Spinal cord (tissue), 10 donors: ENCODE results near the gene PRPF4. TPM values are rescaled to one million over a fixed set of nuclear protein-coding genes. Genes with fewer than 3 reads are reported as not detected.
A peak's percentile ranks its signal among the peaks of the same experiment; 100 is the strongest.

Experiments
- DNase-seq, 6 donors: peaks; one replicate each; pipeline versions ENCODE4 v3.0.0 to v3.0.0-alpha.2; 2013 to 2015; ENCODE audit warnings: low spot score in 6 of 6, low read depth in 4 of 6
- H3K27ac ChIP-seq: one replicate; pipeline ENCODE4 v1.5.1; 2013; ENCODE audit warnings: low read depth, low read length, control low read depth
- H3K27me3 ChIP-seq: one replicate; pipeline ENCODE4 v1.6.1; 2013; ENCODE audit warnings: low read length; ENCODE audit not compliant: control insufficient read depth, insufficient read depth
- H3K36me3 ChIP-seq: one replicate; pipeline ENCODE4 v1.6.1; 2013; ENCODE audit warnings: low read length; ENCODE audit not compliant: control insufficient read depth, insufficient read depth
- H3K4me1 ChIP-seq: one replicate; pipeline ENCODE4 v1.6.1; 2013; ENCODE audit warnings: low read length; ENCODE audit not compliant: control insufficient read depth, insufficient read depth
- H3K4me3 ChIP-seq: one replicate; pipeline ENCODE4 v1.5.1; 2013; ENCODE audit warnings: low read depth, low read length, control low read depth
- H3K9me3 ChIP-seq: one replicate; pipeline ENCODE4 v1.6.1; 2013; ENCODE audit warnings: low read length; ENCODE audit not compliant: control insufficient read depth, insufficient read depth
- WGBS: methylation state at CpG from one replicate; pipeline ENCODE4 v1.1.5; 2013; ENCODE audit warnings: missing lambda C conversion rate; ENCODE audit not compliant: insufficient coverage; 5-methylcytosine and 5-hydroxymethylcytosine counted together
- polyA plus RNA-seq, 2 donors: library from polyadenylated mRNA; unstranded; fragments of 120-200 nt; gene quantifications; one replicate each; pipeline ENCODE4 v1.2.1, GENCODE V29; 2013; ENCODE audit not compliant: insufficient read length in 2 of 2
- total RNA-seq, 2 donors: library from RNA; depleted of rRNA in 1 of 2; stranded (reverse); fragments of 120-200 nt in 1 of 2; fragments of >200 nt in 1 of 2; gene quantifications; one replicate each; pipeline versions ENCODE4 v1.2.3 to v1.2.4, GENCODE V29; 2013 to 2014
- donor health status: healthy.

The PRPF4 gene
- total and polyA plus RNA-seq, 4 donors = 22.5 to 30.6 (median 24.2) TPM

- peaks cover 13% of the 10 kb centered on the region for H3K36me3 ChIP-seq
- no peak for DNase-seq
- H3K9me3 ChIP-seq = no peaks in the 10 kb centered on the region
- no peaks in the 10 kb centered on the region for H3K27me3 ChIP-seq
- no peaks in the 10 kb centered on the region for H3K4me1 ChIP-seq
- H3K4me3 ChIP-seq = no peak overlapping the region
- WGBS = 83% methylated on average over 3 of the region's 3 CpGs
- H3K27ac ChIP-seq = no peak overlapping the region
Measured at GRCh38 chr9:113320051-113320450, 44.6 kb downstream of the PRPF4 start.

- Histone ChIP-seq H3K27me3 (no peaks in the 10 kb centered on the region), H3K4me3 (no peak overlapping the region), H3K36me3 (peaks cover 10% of the 10 kb centered on the region), H3K4me1 (no peaks in the 10 kb centered on the region), H3K9me3 (no peaks in the 10 kb centered on the region), H3K27ac (no peak overlapping the region)
- DNase-seq = no peak
- WGBS = 76% methylated on average over 5 of the region's 6 CpGs
Measured at GRCh38 chr9:113322671-113323070, 47.2 kb downstream of the PRPF4 start.

GRCh38 chr9:113326230-113326629 lies 50.8 kb downstream of the PRPF4 start:
- 100% methylated on average over 3 of the region's 4 CpGs for WGBS
- Histone ChIP-seq H3K36me3 (peaks cover under 1% of the 10 kb centered on the region), H3K4me3 (no peak overlapping the region), H3K9me3 (no peaks in the 10 kb centered on the region), H3K27me3 (no peaks in the 10 kb centered on the region), H3K27ac (no peak overlapping the region), H3K4me1 (no peaks in the 10 kb centered on the region)
- DNase-seq = no peak

GRCh38 chr9:113328045-113328782 lies 52.8 kb downstream of the PRPF4 start:
- DNase-seq = no peak
- H3K27ac ChIP-seq = no peak overlapping the region
- WGBS = no CpG with 5 or more reads among the region's 3 CpGs
- no peaks in the 10 kb centered on the region for H3K4me1 ChIP-seq
- H3K9me3 ChIP-seq = no peaks in the 10 kb centered on the region
- H3K27me3 ChIP-seq = no peaks in the 10 kb centered on the region
- H3K4me3 ChIP-seq = no peak overlapping the region
- no peaks in the 10 kb centered on the region for H3K36me3 ChIP-seq

- no peak for DNase-seq
- Histone ChIP-seq H3K36me3 (no peaks in the 10 kb centered on the region), H3K4me3 (no peak overlapping the region), H3K27me3 (no peaks in the 10 kb centered on the region), H3K4me1 (no peaks in the 10 kb centered on the region), H3K27ac (no peak overlapping the region), H3K9me3 (no peaks in the 10 kb centered on the region)
- 60% methylated on average over 1 of the region's 4 CpGs for WGBS
Measured at GRCh38 chr9:113331780-113332179, 56.3 kb downstream of the PRPF4 start.

GRCh38 chr9:113337714-113338113 lies 62.3 kb downstream of the PRPF4 start:
- no CpG with 5 or more reads among the region's 2 CpGs for WGBS
- Histone ChIP-seq H3K4me3 (no peak overlapping the region), H3K9me3 (no peaks in the 10 kb centered on the region), H3K27me3 (no peaks in the 10 kb centered on the region), H3K36me3 (no peaks in the 10 kb centered on the region), H3K4me1 (peaks cover 9% of the 10 kb centered on the region), H3K27ac (no peak overlapping the region)
- DNase-seq = no peak

- Histone ChIP-seq H3K4me3 (peak within 1 kb of the TSS; percentile 81), H3K9me3 (no peaks in the 10 kb centered on the region), H3K36me3 (no peaks in the 10 kb centered on the region), H3K4me1 (peaks cover 18% of the 10 kb centered on the region), H3K27me3 (no peaks in the 10 kb centered on the region), H3K27ac (peak within 1 kb of the TSS; percentile 90)
- WGBS = under 1% methylated on average over 43 of the region's 46 CpGs
- peak; percentile 81 to 97 (median 84) for DNase-seq
Measured at GRCh38 chr9:113340011-113340699, 64.7 kb downstream of the PRPF4 start, which contains the start of gene WDR31. Gene WDR31, minus strand, starts transcription at chr9:113340275. Its CDS starts 8,253 bp downstream, at chr9:113332022.

GRCh38 chr9:113341712-113342410 lies 66.4 kb downstream of the PRPF4 start:
- peaks cover 18% of the 10 kb centered on the region for H3K4me1 ChIP-seq
- WGBS = 70% methylated on average over 9 of the region's 9 CpGs
- H3K27ac ChIP-seq = no peak overlapping the region
- peak in 2 of 6 donors; percentile 9 to 23 for DNase-seq
- H3K9me3 ChIP-seq = no peaks in the 10 kb centered on the region
- H3K36me3 ChIP-seq = no peaks in the 10 kb centered on the region
- H3K27me3 ChIP-seq = no peaks in the 10 kb centered on the region
- no peak overlapping the region for H3K4me3 ChIP-seq
